Esophagus muscularis mucosa (tissue), 4 donors: ENCODE results near the gene VAV1. TPM values are rescaled to one million over a fixed set of nuclear protein-coding genes. Genes with fewer than 3 reads are reported as not detected.

Source experiments
- DNase-seq: peaks from one replicate; pipeline ENCODE4 v3.0.0-alpha.2; 2017; ENCODE audit errors: extremely low spot score
- H3K27ac ChIP-seq, 4 donors: fragments of 200-600 bp; sonication (generic); replicated peaks in 1 of 4; 1 replicate in 3 of 4; 2 replicates in 1 of 4; pipeline ENCODE4 v1.5.1; 2016 to 2019; ENCODE audit warnings: mild to moderate bottlenecking in 1 of 4
- H3K27me3 ChIP-seq, 4 donors: fragments of 200-600 bp; sonication (generic); one replicate each; pipeline versions ENCODE4 v1.5.1 to v1.6.0; 2016 to 2019
- H3K36me3 ChIP-seq, 4 donors: fragments of 200-600 bp; sonication (generic); one replicate each; pipeline ENCODE4 v1.5.1; 2016 to 2019
- H3K4me1 ChIP-seq, 4 donors: fragments of 200-600 bp; sonication (generic); one replicate each; pipeline ENCODE4 v1.5.1; 2016 to 2019
- H3K4me3 ChIP-seq, 4 donors: fragments of 200-600 bp; sonication (generic); 1 replicate in 2 of 4; 2 replicates in 2 of 4; pipeline ENCODE4 v1.5.1; 2016 to 2019; ENCODE audit warnings: mild to moderate bottlenecking in 4 of 4, moderate library complexity in 1 of 4
- H3K9me3 ChIP-seq, 4 donors: fragments of 200-600 bp; sonication (generic); 1 replicate in 3 of 4; 2 replicates in 1 of 4; pipeline ENCODE4 v1.5.1; 2016 to 2019
- EP300 ChIP-seq: sonication (generic); formaldehyde crosslinking; IDR thresholded peaks from one replicate; pipeline ENCODE4 v1.6.1; 2017; ENCODE audit warnings: antibody characterized with exemption
- POLR2A ChIP-seq: fragments of 450-650 bp; IDR thresholded peaks from one replicate; pipeline ENCODE4 v1.6.1; 2017; ENCODE audit warnings: antibody characterized with exemption, moderate library complexity, mild to moderate bottlenecking, low read depth
- POLR2AphosphoS5 ChIP-seq, 2 donors: sonication (generic); formaldehyde crosslinking; IDR thresholded peaks; one replicate each; pipeline ENCODE4 v1.6.1; 2017; ENCODE audit warnings: antibody characterized with exemption in 2 of 2
- WGBS: methylation state at CpG from one replicate; pipeline ENCODE4 v1.1.5; 2018; 5-methylcytosine and 5-hydroxymethylcytosine counted together
- intact Hi-C: fragments of 100-400 bp; cut with DNase I; formaldehyde crosslinking; loops from one replicate; pipeline ENCODE4 v1.15.1; 2023
- total RNA-seq, 4 donors: library from RNA; depleted of rRNA; stranded (reverse); fragments of >200 nt; gene quantifications; one replicate each; pipeline versions ENCODE4 v1.1.0 to v1.2.1, GENCODE V29; 2016
- TF ChIP-seq, protein P1 (sequence below), 3 experiments: fragments of 200-600 bp in 2 of 3; fragments of 450-650 bp in 1 of 3; sonication (generic) in 2 of 3; IDR thresholded peaks; one replicate each; pipeline ENCODE4 v1.5.1; 2017 to 2019; ENCODE audit warnings: antibody characterized with exemption in 3 of 3, mild to moderate bottlenecking in 2 of 3, moderate library complexity in 1 of 3

Gene VAV1
- total RNA-seq, 4 donors from 2014 or later, result 2.9 to 8.0 (median 4.1) TPM

DNA sequence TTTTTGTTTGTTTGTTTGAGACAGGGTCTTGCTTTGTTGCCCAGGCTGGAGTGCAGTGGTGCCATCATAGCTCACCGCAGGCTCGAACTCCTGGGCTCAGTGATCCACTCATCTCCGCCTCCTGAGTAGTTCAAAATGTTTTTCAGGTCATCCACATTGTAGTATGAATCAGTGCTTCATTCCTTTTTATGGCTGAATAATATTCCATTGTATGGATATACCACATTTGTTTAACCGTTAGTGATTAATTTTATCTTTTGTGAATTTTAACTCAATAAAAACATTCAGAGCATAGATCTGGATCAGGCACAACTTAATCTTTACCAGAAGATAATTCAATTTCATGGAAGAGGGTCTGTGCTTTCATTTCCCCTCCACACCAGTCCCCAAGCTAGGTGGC is 47.7 kb downstream of the VAV1 start:
- 93% methylated on average over 4 of the region's 4 CpGs for WGBS
- no peak for TF ChIP-seq POLR2AphosphoS5 (IDR thresholded peaks at IDR 0.05)
- TF ChIP-seq, protein P1, sequence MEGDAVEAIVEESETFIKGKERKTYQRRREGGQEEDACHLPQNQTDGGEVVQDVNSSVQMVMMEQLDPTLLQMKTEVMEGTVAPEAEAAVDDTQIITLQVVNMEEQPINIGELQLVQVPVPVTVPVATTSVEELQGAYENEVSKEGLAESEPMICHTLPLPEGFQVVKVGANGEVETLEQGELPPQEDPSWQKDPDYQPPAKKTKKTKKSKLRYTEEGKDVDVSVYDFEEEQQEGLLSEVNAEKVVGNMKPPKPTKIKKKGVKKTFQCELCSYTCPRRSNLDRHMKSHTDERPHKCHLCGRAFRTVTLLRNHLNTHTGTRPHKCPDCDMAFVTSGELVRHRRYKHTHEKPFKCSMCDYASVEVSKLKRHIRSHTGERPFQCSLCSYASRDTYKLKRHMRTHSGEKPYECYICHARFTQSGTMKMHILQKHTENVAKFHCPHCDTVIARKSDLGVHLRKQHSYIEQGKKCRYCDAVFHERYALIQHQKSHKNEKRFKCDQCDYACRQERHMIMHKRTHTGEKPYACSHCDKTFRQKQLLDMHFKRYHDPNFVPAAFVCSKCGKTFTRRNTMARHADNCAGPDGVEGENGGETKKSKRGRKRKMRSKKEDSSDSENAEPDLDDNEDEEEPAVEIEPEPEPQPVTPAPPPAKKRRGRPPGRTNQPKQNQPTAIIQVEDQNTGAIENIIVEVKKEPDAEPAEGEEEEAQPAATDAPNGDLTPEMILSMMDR (IDR thresholded peaks at IDR 0.05), result no peak
- TF ChIP-seq POLR2A, result no peak
- no peak for TF ChIP-seq EP300
- Histone ChIP-seq H3K4me1 (no peaks in the 10 kb centered on the region), H3K4me3 (no peak overlapping the region), H3K27me3 (peaks cover 0 to 33% (median 0%) of the 10 kb centered on the region in 4 donors), H3K36me3 (no peaks in the 10 kb centered on the region), H3K9me3 (peaks cover 0 to 24% (median 16%) of the 10 kb centered on the region in 4 donors), H3K27ac (no peak overlapping the region)
- DNase-seq, result no peak
- intact Hi-C loops, result no loop called here

DNA sequence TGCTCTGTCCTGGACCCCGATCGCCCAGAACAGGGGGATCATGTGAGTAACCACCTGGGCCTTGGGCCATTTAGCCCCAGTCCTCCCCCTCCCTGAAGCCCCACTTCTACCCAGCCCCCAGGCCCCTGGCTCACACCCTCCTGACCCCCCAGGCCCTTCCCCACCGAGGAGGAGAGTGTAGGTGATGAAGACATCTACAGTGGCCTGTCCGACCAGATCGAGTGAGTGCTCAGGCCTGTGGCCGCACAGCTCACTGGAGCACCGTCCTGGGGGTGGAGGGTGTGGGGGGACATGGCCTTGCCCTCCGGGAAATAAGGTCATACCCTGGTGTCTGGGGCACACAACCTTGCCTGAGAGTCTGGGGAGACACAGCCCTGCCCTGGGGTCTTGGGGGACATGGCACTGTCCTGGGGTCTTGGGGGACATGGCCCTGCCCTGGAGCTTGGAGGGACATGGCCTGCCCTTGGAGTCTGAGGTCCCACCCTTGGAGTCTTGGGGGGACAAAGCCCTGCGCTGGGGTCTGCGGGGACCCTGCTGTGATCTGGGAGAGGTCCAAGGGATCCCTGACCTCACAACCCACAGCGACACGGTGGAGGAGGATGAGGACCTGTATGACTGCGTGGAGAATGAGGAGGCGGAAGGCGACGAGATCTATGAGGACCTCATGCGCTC is 49.3 kb downstream of the VAV1 start:
- Histone ChIP-seq H3K36me3 (no peaks in the 10 kb centered on the region), H3K9me3 (peaks cover 0 to 24% (median 16%) of the 10 kb centered on the region in 4 donors), H3K27ac (no peak overlapping the region), H3K4me1 (no peaks in the 10 kb centered on the region), H3K27me3 (peaks cover 0 to 47% (median 0%) of the 10 kb centered on the region in 4 donors), H3K4me3 (no peak overlapping the region)
- TF ChIP-seq, protein P1 (IDR thresholded peaks at IDR 0.05), result no peak
- TF ChIP-seq EP300, result no peak
- no peak for TF ChIP-seq POLR2AphosphoS5 (IDR thresholded peaks at IDR 0.05)
- TF ChIP-seq POLR2A, result no peak
- intact Hi-C loops, result no loop called here
- no peak for DNase-seq
- WGBS, result 88% methylated on average over 16 of the region's 17 CpGs

DNA sequence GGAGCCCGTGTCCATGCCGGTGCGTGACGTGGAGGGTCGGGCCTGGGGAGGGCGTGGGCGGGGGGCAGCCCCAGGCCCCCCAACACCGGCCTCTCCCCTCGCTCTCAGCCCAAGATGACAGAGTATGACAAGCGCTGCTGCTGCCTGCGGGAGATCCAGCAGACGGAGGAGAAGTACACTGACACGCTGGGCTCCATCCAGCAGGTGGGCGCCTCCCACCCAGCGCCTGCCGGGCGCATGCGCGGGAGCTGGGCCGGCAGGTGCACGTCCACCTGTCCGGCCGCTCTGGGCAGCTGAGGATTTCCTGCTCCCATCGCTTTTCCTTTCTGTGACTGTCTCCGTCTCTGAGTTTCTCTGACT is 49.8 kb downstream of the VAV1 start:
- WGBS, result 67% methylated on average over 16 of the region's 25 CpGs
- peaks cover 0 to 24% (median 16%) of the 10 kb centered on the region in 4 donors for H3K9me3 ChIP-seq
- H3K4me3 ChIP-seq, result no peak overlapping the region
- no peaks in the 10 kb centered on the region for H3K36me3 ChIP-seq
- TF ChIP-seq POLR2A (no peak), EP300 (no peak), POLR2AphosphoS5 (IDR thresholded peaks at IDR 0.05) (no peak)
- TF ChIP-seq, protein P1 (IDR thresholded peaks at IDR 0.05), result no peak
- no peak overlapping the region for H3K27ac ChIP-seq
- intact Hi-C loops, result no loop called here
- H3K27me3 ChIP-seq, result peaks cover 0 to 47% (median 0%) of the 10 kb centered on the region in 4 donors
- DNase-seq, result no peak
- H3K4me1 ChIP-seq, result no peaks in the 10 kb centered on the region

DNA sequence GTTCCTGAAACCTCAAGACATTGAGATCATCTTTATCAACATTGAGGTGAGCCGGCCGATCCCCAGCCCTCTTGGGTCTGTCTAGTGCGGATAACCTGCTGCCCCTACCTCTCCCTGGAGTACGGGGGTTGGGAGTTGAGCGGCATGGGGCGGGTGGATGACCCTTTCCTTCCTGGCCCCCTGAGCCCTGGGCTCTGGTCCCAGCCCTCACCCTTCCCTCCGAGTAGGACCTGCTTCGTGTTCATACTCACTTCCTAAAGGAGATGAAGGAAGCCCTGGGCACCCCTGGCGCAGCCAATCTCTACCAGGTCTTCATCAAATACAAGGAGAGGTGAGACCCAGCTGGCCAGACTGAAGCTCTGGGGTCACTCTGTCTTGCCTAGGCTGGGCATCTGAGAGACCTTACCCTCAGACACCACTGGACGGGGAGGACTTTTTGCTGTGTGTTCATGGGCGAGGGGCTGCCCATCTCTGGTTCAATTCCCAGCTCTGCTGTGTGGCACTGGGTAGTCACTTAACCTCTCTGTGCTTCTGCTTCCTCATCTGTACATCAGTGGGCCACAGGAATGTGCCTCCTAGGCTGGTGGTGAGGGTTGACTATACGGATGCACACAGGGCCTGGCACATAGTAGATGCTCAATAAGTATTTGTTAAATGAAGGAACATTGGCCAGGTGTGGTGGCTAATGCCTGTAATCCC is 52.7 kb downstream of the VAV1 start:
- H3K4me1 ChIP-seq, result no peaks in the 10 kb centered on the region
- no peak overlapping the region for H3K4me3 ChIP-seq
- intact Hi-C loops, result no loop called here
- H3K27me3 ChIP-seq, result peaks cover 0 to 68% (median 3%) of the 10 kb centered on the region in 4 donors
- TF ChIP-seq EP300 (no peak), POLR2AphosphoS5 (IDR thresholded peaks at IDR 0.05) (no peak), POLR2A (no peak)
- TF ChIP-seq, protein P1 (IDR thresholded peaks at IDR 0.05), result no peak
- no peak for DNase-seq
- WGBS, result 82% methylated on average over 9 of the region's 12 CpGs
- H3K36me3 ChIP-seq, result no peaks in the 10 kb centered on the region
- no peak overlapping the region for H3K27ac ChIP-seq
- H3K9me3 ChIP-seq, result peaks cover 0 to 13% (median 7%) of the 10 kb centered on the region in 4 donors
